ENCODE results near the gene FRAS1. TPM values are rescaled to one million over a fixed set of nuclear protein-coding genes. Genes with fewer than 3 reads are reported as not detected.

Gene FRAS1
- total RNA-seq, 1 experiment from 2014 or later = 0.23 TPM

DNA sequence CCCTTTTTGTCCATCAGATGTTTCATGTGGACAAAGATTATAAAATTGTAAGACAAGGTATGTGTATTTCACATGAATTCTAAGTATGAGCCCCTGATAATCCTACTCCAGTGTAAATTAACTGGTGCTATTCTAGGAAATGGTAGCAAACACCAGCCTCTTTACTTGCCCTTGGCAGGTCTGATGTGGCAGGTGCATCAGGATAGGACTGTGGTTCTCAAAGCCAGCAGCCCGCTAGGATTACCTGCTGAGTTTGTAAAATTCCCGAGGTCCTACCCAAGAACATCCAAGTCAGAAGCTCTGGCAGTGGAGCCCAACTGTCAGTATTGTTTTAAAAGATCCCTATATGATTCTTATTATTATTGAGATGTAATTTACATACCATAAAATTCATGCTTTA lies 320.4 kb downstream of the FRAS1 start:
- TF ChIP-seq POLR2AphosphoS5 (IDR thresholded peaks at IDR 0.05; ENCODE audit: low read depth, low read length) (no peak), SIN3A (IDR thresholded peaks at IDR 0.05; ENCODE audit: borderline replicate concordance, insufficient read depth, low read depth, low read length) (no peak), TCF7L2 (IDR thresholded peaks at IDR 0.05; ENCODE audit: low read depth, low read length) (no peak), REST (IDR thresholded peaks at IDR 0.05; ENCODE audit: insufficient read depth in 1 of 2, low read depth in 2 of 2, low read length in 1 of 2) (no peak), CTCF (IDR thresholded peaks at IDR 0.05) (no peak)
- DNase-seq (ENCODE audit: low read depth, low spot score) = no peak
- no peaks in the 10 kb centered on the region for H3K27me3 ChIP-seq (ENCODE audit: control insufficient read depth, insufficient read depth, low read length)
- H3K36me3 ChIP-seq (ENCODE audit: control insufficient read depth, insufficient read depth, low read length) = no peaks in the 10 kb centered on the region
- intact Hi-C loops (cut with micrococcal nuclease; ENCODE audit: unreplicated experiment) (no loop called here), in situ Hi-C loops (cut with HindIII; ENCODE audit: low pct_unique_long_range_greater_than_20kb, low sequenced_read_pairs) (no loop called here)
- H3K9me3 ChIP-seq (ENCODE audit: control insufficient read depth, insufficient read depth, low read depth, low read length) = no peaks in the 10 kb centered on the region
- no TSS peak for BruUV-seq (replicated peaks)
- POLR2A ChIA-PET = no interaction called here
- no peaks in the 10 kb centered on the region for H3K4me1 ChIP-seq (ENCODE audit: control insufficient read depth, insufficient read depth, low read length)
- ATAC-seq = no peak
- CTCF ChIA-PET = no interaction called here
- no peak overlapping the region for H3K27ac ChIP-seq (ENCODE audit: low read length)
- no peak overlapping the region for H3K4me3 ChIP-seq (ENCODE audit: low read depth in 2 of 2, low read length in 2 of 2)

DNA sequence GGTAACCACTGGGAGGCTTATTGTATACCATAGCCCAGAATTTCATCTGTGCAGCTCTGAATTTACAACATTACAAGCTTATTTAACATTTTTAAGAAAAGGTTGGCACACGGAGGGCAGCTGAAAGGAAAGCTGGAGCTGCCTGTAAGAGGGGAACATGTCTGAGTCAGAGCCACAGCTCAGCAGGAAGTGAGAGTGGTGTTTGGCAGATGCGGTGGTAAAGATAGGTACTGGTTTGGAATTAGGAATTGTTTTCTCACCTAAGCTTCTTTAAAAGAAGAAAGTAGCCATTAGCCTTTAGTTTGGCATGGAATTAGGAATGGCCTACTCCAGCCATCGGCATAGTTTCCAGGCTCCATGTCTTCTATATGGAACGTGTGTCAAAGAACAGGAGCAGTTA lies 321.9 kb downstream of the FRAS1 start:
- ATAC-seq (no peak), DNase-seq (ENCODE audit: low read depth, low spot score) (no peak)
- no peak for TF ChIP-seq CTCF (IDR thresholded peaks at IDR 0.05)
- no peak for TF ChIP-seq TCF7L2 (IDR thresholded peaks at IDR 0.05; ENCODE audit: low read depth, low read length)
- no peak for TF ChIP-seq SIN3A (IDR thresholded peaks at IDR 0.05; ENCODE audit: borderline replicate concordance, insufficient read depth, low read depth, low read length)
- TF ChIP-seq REST (IDR thresholded peaks at IDR 0.05; ENCODE audit: insufficient read depth in 1 of 2, low read depth in 2 of 2, low read length in 1 of 2) = no peak
- TF ChIP-seq POLR2AphosphoS5 (IDR thresholded peaks at IDR 0.05; ENCODE audit: low read depth, low read length) = no peak
- Histone ChIP-seq H3K36me3 (ENCODE audit: control insufficient read depth, insufficient read depth, low read length) (no peaks in the 10 kb centered on the region), H3K27me3 (ENCODE audit: control insufficient read depth, insufficient read depth, low read length) (no peaks in the 10 kb centered on the region), H3K4me3 (ENCODE audit: low read depth in 2 of 2, low read length in 2 of 2) (no peak overlapping the region), H3K9me3 (ENCODE audit: control insufficient read depth, insufficient read depth, low read depth, low read length) (no peaks in the 10 kb centered on the region), H3K4me1 (ENCODE audit: control insufficient read depth, insufficient read depth, low read length) (no peaks in the 10 kb centered on the region), H3K27ac (ENCODE audit: low read length) (no peak overlapping the region)
- CTCF ChIA-PET = no interaction called here
- intact Hi-C loops (cut with micrococcal nuclease; ENCODE audit: unreplicated experiment) = no loop called here
- in situ Hi-C loops (cut with HindIII; ENCODE audit: low pct_unique_long_range_greater_than_20kb, low sequenced_read_pairs) = no loop called here
- BruUV-seq (replicated peaks) = no TSS peak
- POLR2A ChIA-PET = no interaction called here

Data from Panc1 (cell line).